GM12873 (cell line): ENCODE measurements around the gene EHBP1.

ENCODE experiments used
- CTCF ChIP-seq: IDR thresholded peaks from 2 replicates; pipeline ENCODE4 v1.5.1; 2012; ENCODE audit warnings: low read depth, mild to moderate bottlenecking, moderate library complexity, low read length, control low read depth; ENCODE audit not compliant: insufficient read depth; ENCODE audit errors: missing control alignments

The EHBP1 gene

GRCh38 chr2:62894966-62895631 is 189.6 kb downstream of the EHBP1 start:
- TF ChIP-seq CTCF: no peak

GRCh38 chr2:62895632-62896009 is 190.1 kb downstream of the EHBP1 start:
- no peak for TF ChIP-seq CTCF

GRCh38 chr2:62897187-62897827 is 191.8 kb downstream of the EHBP1 start:
- no peak for TF ChIP-seq CTCF

GRCh38 chr2:62904344-62904743 is 198.8 kb downstream of the EHBP1 start:
- TF ChIP-seq CTCF: no peak

GRCh38 chr2:62908145-62908544 is 202.6 kb downstream of the EHBP1 start:
- no peak for TF ChIP-seq CTCF

- TF ChIP-seq CTCF: no peak
Observed at GRCh38 chr2:62913311-62913710, 207.8 kb downstream of the EHBP1 start.

GRCh38 chr2:62919041-62919440 is 213.5 kb downstream of the EHBP1 start:
- TF ChIP-seq CTCF: no peak
